ENCODE measurements around the gene KCND3.

Gene KCND3

GRCh38 chr1:111770916-111771315 is 218.6 kb downstream of the KCND3 start:
- TF ChIP-seq FOXP2 (optimal IDR thresholded peaks at IDR 0.05; ENCODE audit: borderline replicate concordance, extremely low read depth, extremely low read length, insufficient read depth), result no peak
- no peak for TF ChIP-seq TAF1 (IDR thresholded peaks at IDR 0.05; ENCODE audit: borderline replicate concordance, insufficient read depth, low read length)
- no peak for TF ChIP-seq POLR2AphosphoS5 (IDR thresholded peaks at IDR 0.05; ENCODE audit: low read depth, low read length)
- TF ChIP-seq SIN3A (IDR thresholded peaks at IDR 0.05; ENCODE audit: borderline replicate concordance, insufficient read depth, low read length), result no peak
- no peak for TF ChIP-seq REST (IDR thresholded peaks at IDR 0.05; ENCODE audit: insufficient read depth in 1 of 2, low read depth in 2 of 2, low read length in 2 of 2)

- TF ChIP-seq TAF1 (IDR thresholded peaks at IDR 0.05; ENCODE audit: borderline replicate concordance, insufficient read depth, low read length) (no peak), SIN3A (IDR thresholded peaks at IDR 0.05; ENCODE audit: borderline replicate concordance, insufficient read depth, low read length) (no peak), POLR2AphosphoS5 (IDR thresholded peaks at IDR 0.05; ENCODE audit: low read depth, low read length) (no peak), REST (IDR thresholded peaks at IDR 0.05; ENCODE audit: insufficient read depth in 1 of 2, low read depth in 2 of 2, low read length in 2 of 2) (no peak), FOXP2 (optimal IDR thresholded peaks at IDR 0.05; ENCODE audit: borderline replicate concordance, extremely low read depth, extremely low read length, insufficient read depth) (no peak)
Observed at GRCh38 chr1:111769517-111770146, 219.8 kb downstream of the KCND3 start.

- TF ChIP-seq POLR2AphosphoS5 (IDR thresholded peaks at IDR 0.05; ENCODE audit: low read depth, low read length), result no peak
- TF ChIP-seq SIN3A (IDR thresholded peaks at IDR 0.05; ENCODE audit: borderline replicate concordance, insufficient read depth, low read length), result no peak
- TF ChIP-seq REST (IDR thresholded peaks at IDR 0.05; ENCODE audit: insufficient read depth in 1 of 2, low read depth in 2 of 2, low read length in 2 of 2), result no peak
- TF ChIP-seq FOXP2 (optimal IDR thresholded peaks at IDR 0.05; ENCODE audit: borderline replicate concordance, extremely low read depth, extremely low read length, insufficient read depth), result no peak
- no peak for TF ChIP-seq TAF1 (IDR thresholded peaks at IDR 0.05; ENCODE audit: borderline replicate concordance, insufficient read depth, low read length)
Observed at GRCh38 chr1:111768625-111769024, 220.8 kb downstream of the KCND3 start.

GRCh38 chr1:111768023-111768422 is 221.4 kb downstream of the KCND3 start:
- no peak for TF ChIP-seq TAF1 (IDR thresholded peaks at IDR 0.05; ENCODE audit: borderline replicate concordance, insufficient read depth, low read length)
- TF ChIP-seq REST (IDR thresholded peaks at IDR 0.05; ENCODE audit: insufficient read depth in 1 of 2, low read depth in 2 of 2, low read length in 2 of 2), result no peak
- TF ChIP-seq SIN3A (IDR thresholded peaks at IDR 0.05; ENCODE audit: borderline replicate concordance, insufficient read depth, low read length), result no peak
- TF ChIP-seq POLR2AphosphoS5 (IDR thresholded peaks at IDR 0.05; ENCODE audit: low read depth, low read length), result no peak
- no peak for TF ChIP-seq FOXP2 (optimal IDR thresholded peaks at IDR 0.05; ENCODE audit: borderline replicate concordance, extremely low read depth, extremely low read length, insufficient read depth)

Data from PFSK-1 (cell line).